HG03354 (cell line): ENCODE data around the gene ARHGAP27.

Experiments
- ATAC-seq: cut with Tn5 transposase; IDR thresholded peaks from one replicate; pipeline ENCODE4 v1.9.1; 2021; ENCODE audit warnings: mild to moderate bottlenecking; ENCODE audit not compliant: unreplicated experiment, poor library complexity, severe bottlenecking

The ARHGAP27 gene

DNA sequence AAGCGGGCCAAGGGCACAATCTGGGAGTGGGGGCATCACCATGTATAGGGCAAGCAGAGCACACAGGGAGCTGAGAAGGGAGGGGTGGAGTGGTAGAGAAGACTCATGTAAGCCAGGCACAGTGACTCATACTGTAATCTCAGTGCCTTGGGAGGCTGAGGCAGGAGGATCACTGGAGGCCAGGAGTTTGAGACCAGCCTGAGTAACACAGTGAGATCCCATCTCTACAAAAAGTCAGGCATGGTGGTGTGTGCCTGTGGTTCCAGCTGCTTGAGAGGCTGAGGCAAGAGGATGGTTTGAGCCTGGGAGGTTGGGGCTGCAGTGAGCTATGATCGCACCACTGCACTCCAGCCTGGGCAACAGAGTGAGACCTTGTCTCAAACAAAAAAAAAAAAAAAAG is 40.8 kb downstream of the ARHGAP27 start:
- ATAC-seq = no peak

DNA sequence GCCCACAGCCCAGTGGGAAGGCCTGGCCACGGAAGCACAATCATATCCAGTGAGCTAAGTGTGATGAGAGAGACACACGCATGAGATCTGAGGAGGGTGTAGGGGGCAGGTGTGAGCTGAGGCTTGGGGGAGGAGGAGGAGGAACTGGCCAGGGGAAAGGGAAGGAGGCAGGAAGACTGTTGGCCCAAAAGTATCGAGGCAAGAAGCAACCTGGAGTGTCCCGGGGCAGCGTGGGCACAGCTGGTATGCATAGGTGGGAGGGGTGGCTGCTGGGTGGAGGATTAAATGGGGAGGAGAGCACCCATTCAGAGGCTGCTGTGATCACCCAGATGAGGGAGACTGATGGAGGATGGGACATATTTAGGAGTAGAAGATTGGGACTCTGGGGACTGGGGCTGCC is 41.4 kb downstream of the ARHGAP27 start:
- no peak for ATAC-seq

DNA sequence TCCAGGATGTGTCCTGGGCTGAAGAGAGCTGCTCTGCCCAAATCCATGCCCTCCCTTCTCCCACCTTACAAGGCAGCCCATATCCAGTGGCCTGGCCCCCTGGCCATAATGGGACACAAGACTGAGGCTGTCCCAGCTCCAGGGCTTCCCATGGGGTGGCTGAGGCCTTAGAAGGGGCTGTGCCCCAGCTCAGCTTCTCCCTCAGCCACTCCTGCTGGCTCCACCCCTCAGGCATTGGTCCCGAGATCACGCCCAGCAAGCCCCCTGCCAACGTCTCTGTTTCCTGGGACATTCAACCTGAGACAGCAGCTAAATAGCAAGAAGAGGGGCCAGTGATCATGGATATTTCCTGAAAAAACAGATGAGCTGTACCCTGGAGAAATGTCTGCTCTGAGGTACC is 43.3 kb downstream of the ARHGAP27 start:
- ATAC-seq = no peak

DNA sequence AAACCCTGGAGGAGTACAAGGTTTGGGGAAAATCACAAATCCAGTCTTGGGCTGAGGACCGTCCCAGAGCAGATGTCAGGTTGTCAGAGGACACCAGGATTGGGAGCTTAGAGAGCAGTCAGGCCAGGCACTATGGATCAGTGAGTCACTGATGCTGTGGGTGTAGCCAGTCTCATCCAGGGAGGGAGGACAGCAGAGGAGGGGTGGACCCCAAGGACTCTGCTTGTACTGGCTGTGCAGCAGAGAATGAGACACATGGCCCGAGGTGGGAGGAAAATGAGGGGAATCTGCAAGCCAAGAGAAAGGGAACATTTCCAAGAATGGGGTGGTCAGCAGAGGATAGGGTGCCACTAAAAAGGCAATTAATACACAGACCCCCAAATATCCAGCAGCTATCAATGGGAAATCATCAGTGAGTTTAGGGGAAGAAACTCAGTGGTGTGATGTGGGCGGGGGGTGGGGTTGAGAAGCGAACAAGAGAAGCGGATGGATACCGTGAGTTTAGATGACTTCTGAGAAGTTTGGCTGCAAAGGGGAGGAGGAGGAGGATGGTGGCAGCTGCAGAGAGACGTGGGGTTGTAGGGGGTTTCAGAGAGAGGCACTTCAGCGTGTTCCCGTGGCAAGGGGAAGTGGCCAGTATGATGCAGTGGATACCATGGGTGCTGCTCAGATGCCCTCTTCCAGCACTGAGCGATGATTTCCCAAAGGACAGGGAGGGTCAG is 43.9 kb downstream of the ARHGAP27 start:
- ATAC-seq = no peak

DNA sequence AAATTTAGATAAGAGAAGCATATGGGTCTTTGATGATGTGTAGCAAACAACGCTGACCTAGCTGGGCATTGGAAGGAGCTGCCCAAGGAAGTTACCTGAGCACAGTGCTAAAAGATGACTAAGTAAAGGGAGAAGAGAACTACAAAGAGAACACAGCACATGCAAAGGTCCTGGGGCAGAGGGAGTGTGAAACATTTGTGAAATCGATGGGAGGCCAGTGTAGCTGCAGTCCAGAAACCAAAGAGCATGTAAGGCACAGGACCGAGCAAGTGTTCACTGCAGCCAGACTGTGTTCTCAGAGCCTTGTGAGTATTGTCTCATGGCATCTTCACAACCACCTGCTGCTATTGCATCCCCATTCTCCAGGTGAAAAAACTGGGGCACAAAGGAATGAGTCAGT is 44.9 kb downstream of the ARHGAP27 start:
- no peak for ATAC-seq

DNA sequence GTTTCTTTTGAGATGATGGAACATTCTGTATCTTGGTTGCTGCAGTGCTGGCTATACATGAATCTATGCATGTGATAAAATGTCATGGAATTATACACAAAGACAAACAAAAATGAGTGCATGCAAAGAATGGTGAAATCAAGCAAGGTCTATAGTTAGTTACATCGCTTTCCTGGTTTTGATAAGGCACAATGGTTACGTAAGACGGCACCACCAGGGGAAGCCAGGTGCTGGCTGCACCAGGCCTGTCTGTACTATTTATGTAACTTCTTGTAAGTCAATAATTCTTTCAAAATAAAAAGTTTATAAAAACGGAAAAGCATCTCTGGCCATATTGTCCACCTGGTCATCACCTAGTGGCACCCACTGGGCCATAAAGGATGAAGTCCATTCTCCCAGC is 46.5 kb downstream of the ARHGAP27 start:
- ATAC-seq = no peak

DNA sequence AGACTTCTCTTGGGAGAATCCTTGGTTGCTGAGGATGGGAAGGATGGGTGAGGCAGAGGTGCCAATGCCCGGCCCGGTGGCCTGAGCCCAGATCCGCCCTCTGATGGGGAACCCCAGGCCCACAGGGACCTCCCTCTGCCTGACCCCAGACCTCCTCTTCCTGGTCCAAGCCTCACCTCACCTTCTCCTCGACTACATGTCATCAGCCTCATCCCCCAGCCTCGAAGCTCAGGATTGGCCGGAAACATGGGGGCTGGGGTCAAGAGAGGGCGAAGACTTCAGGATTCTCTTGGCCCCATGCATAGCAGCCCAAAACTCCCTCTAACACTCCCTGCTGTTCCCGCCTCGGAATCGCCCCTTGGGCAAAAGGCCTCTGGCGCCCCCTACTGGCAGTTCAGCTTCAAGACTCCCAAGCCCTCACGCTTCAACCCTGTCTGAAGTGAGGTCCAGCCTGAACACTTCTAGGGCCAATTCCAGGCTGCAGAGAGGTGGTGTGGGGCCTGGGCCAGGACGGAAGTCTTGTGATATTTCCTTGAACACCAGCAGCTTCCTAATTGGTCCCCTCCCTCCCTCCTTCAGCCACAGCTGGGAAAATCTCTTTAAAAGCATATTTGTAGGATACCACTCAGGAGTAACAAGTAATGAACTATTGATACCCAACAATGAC is 47.2 kb downstream of the ARHGAP27 start:
- ATAC-seq = no peak

DNA sequence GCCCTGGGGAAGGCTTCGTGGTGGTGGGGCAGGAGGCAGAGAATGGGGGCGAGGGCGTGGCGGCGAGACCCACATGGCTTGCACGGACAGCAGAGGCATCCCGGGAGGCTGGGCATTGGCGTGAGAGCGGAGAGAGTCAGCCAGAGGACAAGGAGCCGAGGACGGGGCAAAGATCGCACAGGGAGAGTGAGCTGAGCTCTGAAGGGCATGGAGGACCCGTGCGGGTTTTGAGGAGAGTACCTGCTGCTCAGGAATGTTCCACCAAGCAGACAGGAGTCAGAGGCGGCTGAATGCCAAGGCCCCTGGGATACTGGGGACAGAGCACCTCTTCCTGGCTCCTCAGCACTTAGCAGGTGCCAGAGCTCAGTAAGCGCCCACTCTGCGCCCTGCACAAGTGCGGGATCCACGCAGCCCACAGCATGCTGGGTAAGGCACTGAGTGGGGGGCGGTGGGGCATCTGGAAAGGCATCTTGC is 47.8 kb downstream of the ARHGAP27 start:
- ATAC-seq = no peak

DNA sequence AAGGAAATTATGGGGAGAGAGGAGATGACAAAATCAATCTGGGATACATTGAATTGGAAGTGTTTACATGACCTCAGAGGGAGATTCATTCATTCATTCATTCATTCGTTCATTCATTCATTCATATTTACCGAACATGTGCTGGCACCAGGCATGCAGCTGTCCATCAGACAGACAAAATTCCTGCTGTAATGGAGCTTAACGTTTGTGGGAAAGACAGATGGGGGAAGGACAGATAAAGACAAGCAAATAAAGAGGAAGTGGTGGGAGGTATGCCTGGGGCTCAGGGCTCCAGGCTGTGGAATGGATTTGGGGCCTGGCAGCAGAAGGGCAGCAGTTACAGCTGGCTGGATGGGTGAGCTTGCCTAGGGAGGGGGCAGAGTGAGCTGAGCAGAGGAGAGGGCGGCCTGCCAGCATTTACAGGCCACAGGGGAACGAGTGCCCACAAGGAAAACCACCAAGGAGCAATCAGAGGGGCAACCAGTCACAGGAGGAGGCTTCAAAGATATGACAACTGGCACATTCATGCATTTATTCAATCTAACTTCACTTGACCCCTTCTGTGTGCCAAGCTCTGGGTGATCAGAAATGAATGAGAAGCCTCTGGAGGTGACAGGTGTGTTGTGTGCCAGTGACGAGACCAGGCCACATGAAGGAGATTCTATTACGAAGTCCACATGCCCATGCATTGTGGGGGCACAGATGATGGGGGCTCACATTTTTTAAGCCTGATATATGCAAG is 48.5 kb downstream of the ARHGAP27 start:
- ATAC-seq = no peak

DNA sequence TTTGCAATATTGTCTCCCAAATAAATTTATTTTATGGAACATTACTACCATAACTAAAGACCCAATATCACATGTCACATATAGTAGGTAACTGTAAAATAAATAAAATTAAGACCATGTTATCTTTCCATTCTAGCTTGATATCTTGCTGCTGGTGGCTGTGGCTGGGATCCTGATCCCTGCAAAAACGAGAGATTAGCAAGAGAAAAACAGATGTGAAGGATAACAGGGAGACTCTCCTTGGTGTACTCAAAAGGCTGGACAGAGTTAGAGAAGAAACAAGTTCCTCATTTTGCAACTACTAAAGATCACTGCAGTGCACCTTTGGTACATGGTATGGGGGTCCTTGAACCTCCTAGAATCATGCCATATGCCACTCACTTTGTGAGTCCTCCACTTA is 49.7 kb downstream of the ARHGAP27 start:
- no peak for ATAC-seq

DNA sequence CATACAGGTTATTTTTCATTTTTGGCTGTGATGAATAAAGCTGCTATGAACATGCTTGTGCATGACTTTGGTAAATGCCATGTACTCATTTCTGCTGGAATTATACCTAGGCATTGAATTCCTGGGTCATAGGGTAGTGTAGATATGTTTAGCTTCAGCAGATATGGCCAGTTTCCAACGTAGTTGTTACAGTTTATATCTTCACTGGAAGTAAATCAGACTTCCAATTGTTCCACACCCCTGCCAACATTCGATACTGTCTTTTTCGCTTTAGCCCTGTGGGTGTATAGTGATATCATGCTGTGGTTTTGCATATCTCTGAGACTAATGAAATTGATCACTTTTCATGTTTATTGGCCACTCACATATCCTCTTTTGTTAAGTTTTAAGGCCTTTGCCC is 50.4 kb downstream of the ARHGAP27 start:
- ATAC-seq = no peak

DNA sequence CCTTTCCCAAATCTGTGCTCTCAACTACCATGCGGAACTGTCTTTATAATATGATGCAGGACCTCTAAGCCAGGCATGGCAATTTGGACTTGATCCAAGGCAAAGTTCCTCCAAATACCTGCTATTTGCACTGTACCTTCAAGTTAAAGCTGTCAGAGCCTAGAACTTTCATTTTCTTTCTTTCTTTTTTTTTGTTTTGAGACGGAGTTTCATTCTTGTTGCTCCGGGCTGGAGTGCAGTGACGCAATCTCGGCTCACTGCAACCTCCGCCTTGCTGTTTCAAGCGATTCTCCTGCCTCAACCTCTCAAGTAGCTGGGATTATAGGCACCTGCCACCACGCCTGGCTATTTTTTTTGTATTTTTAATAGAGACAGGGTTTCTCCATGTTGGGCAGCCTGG is 51.7 kb downstream of the ARHGAP27 start:
- ATAC-seq = no peak

DNA sequence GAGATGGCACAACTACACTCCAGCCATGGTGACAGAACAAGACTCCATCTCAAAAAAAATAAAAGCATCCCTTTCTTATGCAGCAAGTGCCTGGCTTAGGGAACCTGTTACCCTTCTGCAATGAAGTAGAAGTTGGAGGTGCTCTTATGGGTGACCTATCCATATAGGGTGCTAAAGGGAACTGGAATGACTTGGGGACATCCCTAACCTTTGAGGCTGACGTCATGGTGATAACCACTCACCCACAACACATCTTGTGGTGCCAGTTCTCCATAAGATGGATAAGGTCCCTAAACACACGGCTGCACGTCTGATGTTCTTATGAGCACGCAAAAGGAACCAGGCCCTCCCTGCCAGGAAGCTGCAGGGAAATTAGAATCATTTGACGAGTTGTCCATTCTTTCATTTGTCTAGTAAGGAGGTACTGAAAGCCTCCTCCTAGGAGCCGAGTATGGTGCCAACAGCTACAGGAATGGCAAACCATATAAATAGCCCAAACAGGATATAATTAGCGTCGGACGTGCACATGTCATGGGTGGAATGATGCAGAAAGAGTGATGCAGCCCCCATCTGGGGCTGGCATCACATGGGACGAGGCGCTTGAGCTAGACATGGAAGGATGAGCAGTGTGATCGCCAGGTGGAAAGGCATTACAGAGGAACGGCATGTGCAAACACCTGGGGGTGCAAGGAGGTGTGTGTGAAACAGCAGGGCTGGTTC is 52.5 kb downstream of the ARHGAP27 start:
- no peak for ATAC-seq

DNA sequence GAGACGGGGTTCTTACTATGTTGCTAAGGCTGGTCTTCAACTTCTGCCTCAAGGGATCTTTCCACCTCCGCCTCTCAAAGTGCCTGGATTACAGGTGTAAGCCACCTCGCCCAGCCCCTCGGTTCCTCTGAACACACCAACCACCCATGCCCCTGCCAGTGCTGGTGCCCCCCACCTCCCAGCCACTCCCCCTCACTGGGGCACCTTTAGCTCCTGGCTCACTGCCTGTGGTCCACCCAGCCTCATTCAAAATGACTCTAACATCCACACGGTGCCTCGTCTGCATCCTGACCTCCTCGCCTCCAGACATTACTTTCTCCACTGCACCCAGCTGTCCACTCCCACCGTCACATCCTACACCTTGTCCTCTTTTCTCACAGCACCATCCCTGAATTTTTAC is 55.3 kb downstream of the ARHGAP27 start:
- no peak for ATAC-seq

DNA sequence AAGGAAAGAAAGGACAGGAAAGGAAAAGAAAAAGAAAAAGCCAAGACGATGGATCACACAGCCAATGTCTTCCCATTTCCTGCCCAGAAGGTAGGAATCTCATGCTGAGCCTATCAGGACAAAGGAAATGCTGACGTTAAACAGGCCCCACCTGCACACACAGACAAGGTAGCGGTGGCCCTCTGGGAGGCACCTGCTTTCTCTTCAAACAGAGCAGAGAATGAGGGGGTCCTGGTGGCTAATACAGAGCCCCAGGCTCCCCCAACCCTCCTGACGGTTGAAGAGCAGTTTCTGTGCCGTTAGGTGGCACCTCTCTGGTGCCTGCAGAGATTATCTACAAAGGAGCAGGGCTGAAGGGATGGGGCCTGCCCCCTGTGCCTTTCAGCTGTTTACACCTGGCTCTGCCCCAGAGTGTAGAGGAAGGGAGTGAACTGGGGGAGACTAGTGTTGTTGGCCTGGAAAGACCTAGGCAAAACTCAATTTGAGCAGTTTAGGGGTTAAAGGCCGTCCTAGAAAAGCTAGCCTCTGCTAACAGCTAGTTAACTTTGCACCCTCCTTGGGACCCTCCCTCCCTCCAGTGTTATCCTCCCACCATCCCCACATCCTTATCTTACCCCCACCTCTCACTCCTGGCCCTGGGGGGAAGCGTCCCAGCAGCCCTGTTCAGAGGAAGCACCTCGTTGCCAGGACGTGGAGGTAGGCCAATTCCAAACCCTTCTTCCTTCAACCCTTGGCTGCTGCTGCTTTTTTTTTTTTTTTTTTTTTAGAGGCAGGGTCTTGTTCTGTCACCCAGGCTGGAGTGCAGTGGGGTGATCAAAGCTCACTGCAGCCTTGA is 56.3 kb downstream of the ARHGAP27 start:
- no peak for ATAC-seq

DNA sequence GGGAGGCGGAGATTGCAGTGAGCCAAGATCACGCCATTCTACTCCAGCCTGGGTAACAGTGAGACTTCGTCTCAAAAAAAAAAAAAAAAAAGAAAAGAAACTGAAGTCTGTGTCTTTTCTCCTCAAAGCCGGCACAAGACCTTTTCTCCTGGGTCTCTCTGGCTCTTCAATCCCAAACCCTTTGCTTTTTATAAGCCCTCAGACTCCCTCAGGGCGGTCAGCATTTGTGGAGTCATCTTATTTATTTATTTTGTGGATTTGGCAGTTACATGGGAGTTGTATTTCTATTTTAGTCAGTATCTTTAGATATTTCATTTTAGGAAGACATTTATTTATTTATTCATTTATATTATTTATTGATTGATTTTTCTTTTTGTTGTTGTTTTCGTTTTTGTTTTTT is 58.2 kb downstream of the ARHGAP27 start:
- ATAC-seq = no peak

DNA sequence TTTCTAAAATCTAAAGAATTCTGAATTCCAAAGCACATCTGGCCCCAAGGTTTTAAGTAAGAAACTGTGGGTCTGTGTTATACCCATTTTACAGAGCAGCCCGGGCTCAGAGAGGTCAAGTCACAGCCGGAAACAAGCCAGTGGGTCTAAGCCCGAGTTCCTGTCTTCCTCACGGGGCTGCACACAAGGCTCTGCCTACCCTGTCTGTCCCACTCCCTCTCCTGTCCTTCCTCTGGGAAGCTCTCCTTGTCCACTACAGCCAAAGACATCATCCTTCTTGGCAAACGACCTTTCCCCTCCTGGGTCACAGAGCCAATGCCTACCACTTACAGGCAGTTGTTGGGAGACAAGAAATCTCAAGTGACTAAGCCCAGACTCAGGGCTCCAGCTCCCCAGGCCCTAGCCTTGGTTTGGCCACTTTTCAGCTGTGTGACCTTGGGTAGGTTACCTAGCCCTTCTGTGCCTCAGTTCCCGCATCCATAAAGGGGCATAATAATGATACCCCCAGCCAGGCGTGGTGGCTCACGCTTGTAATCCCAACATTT is 60.3 kb downstream of the ARHGAP27 start:
- ATAC-seq = no peak

DNA sequence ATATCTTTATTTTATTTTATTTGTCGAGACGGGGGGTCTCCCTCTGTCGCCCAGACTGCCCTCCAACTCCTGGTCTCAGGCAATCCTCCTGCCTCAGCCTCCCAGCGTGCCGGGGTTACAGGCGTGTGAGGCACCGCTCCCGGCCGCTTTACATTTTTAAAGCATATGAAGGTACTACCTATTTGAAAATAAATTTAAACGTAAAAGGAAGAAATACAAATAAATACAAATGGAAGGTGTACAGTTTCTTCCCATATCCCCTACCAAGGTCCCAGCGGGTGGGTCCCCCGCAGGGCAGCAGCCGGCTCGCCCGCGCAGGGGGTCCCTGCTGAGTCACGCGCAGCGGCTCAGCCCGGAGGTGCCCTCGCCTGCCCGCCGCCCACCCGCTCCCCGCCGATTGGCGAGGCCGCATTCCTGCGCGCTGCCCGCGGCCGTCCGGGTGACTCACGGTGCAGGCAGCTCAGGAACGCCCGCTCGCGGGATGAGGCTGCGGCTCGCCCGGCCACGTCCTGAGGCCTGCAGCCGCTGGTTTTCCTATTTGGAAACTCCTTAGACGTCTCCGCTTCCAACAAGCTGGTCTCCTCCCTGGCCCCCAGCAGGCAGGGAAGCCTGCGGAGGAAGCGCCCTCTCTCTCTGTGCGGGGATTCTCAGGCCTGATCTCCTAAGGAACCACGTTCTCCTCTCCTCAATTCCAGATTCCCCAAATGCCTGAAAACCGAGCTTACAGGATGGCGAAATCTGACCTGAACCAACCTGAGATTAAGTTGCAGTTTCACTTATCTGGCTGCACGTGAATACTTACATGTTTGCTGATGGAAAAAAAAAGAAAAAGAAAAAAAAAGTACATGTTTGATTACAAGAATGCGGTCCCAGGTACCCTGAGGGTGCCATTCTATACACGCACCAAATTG is 61.0 kb downstream of the ARHGAP27 start:
- ATAC-seq = no peak
